Thyroid gland (tissue), 4 donors: ENCODE results near the gene SLC11A1.

Experiments used
- POLR2A ChIP-seq, 2 donors: fragments of 450-650 bp; IDR thresholded peaks; one replicate each; pipeline ENCODE4 v1.6.1; 2017; ENCODE audit warnings: antibody characterized with exemption in 2 of 2, mild to moderate bottlenecking in 2 of 2, moderate library complexity in 1 of 2
- TF ChIP-seq, protein P1 (sequence below), 6 experiments: fragments of 200-600 bp in 3 of 6; fragments of 450-650 bp in 3 of 6; sonication (generic) in 3 of 6; IDR thresholded peaks; one replicate each; pipeline ENCODE4 v1.5.1; 2016 to 2019; ENCODE audit warnings: antibody characterized with exemption in 6 of 6, mild to moderate bottlenecking in 2 of 6, inconsistent platforms in 1 of 6, moderate library complexity in 1 of 6

- TF ChIP-seq, protein P1, sequence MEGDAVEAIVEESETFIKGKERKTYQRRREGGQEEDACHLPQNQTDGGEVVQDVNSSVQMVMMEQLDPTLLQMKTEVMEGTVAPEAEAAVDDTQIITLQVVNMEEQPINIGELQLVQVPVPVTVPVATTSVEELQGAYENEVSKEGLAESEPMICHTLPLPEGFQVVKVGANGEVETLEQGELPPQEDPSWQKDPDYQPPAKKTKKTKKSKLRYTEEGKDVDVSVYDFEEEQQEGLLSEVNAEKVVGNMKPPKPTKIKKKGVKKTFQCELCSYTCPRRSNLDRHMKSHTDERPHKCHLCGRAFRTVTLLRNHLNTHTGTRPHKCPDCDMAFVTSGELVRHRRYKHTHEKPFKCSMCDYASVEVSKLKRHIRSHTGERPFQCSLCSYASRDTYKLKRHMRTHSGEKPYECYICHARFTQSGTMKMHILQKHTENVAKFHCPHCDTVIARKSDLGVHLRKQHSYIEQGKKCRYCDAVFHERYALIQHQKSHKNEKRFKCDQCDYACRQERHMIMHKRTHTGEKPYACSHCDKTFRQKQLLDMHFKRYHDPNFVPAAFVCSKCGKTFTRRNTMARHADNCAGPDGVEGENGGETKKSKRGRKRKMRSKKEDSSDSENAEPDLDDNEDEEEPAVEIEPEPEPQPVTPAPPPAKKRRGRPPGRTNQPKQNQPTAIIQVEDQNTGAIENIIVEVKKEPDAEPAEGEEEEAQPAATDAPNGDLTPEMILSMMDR (IDR thresholded peaks at IDR 0.05): no peak
- no peak for TF ChIP-seq POLR2A (IDR thresholded peaks at IDR 0.05)
Measured at GRCh38 chr2:218423584-218423983, 41.5 kb downstream of the SLC11A1 start.
